ENCODE results near the gene GM2A. TPM values are rescaled to one million over a fixed set of nuclear protein-coding genes. Genes with fewer than 3 reads are reported as not detected.
"Not testable (repeated sequence)": the region's sequence is repeated elsewhere in the genome, so short reads cannot be mapped to it uniquely, and the experiment has no call there.

GM2A gene
- total RNA-seq, 1 experiment from 2014 or later = 36.2 TPM

DNA sequence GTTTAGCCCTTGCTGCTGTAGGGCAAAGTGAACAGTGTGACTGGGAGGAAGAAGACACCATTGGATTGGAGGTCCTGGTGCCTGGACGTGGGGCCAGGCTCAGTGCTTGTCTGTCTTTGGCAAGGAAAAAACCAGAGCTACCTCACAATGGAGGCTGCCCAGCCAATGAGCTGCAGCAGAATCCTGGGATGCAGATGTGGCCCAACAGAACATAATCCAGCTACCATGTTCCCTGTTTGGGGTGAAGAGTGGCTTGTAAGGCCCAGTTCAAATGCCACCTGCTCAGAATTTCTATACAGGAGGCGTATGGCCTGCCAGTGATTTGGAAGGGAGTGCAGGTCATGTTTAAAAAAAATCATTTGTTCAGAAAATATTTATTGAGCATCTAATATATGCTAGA is 50.7 kb downstream of the GM2A start, which contains the start of gene SLC36A3:
Gene SLC36A3 (minus strand): TSS at position 101 of the 400 bp plus-strand sequence. CDS start 412 bp downstream, outside the sequence.
- TF ChIP-seq, protein P1, sequence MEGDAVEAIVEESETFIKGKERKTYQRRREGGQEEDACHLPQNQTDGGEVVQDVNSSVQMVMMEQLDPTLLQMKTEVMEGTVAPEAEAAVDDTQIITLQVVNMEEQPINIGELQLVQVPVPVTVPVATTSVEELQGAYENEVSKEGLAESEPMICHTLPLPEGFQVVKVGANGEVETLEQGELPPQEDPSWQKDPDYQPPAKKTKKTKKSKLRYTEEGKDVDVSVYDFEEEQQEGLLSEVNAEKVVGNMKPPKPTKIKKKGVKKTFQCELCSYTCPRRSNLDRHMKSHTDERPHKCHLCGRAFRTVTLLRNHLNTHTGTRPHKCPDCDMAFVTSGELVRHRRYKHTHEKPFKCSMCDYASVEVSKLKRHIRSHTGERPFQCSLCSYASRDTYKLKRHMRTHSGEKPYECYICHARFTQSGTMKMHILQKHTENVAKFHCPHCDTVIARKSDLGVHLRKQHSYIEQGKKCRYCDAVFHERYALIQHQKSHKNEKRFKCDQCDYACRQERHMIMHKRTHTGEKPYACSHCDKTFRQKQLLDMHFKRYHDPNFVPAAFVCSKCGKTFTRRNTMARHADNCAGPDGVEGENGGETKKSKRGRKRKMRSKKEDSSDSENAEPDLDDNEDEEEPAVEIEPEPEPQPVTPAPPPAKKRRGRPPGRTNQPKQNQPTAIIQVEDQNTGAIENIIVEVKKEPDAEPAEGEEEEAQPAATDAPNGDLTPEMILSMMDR (IDR thresholded peaks at IDR 0.05) = no peak
- TF ChIP-seq ZNF263 (CRISPR knock-in tag; IDR thresholded peaks at IDR 0.05; ENCODE audit: low read depth) = no peak
- no peak for TF ChIP-seq NFE2L1 (CRISPR knock-in tag; IDR thresholded peaks at IDR 0.05)
- TF ChIP-seq ZNF219 (CRISPR knock-in tag; IDR thresholded peaks at IDR 0.05; ENCODE audit: borderline replicate concordance) = no peak
- TF ChIP-seq, protein P2, sequence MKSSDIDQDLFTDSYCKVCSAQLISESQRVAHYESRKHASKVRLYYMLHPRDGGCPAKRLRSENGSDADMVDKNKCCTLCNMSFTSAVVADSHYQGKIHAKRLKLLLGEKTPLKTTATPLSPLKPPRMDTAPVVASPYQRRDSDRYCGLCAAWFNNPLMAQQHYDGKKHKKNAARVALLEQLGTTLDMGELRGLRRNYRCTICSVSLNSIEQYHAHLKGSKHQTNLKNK (CRISPR knock-in tag; IDR thresholded peaks at IDR 0.05) = no peak
- no peak for TF ChIP-seq TP53 (CRISPR knock-in tag; IDR thresholded peaks at IDR 0.05)
- TF ChIP-seq, protein P3, sequence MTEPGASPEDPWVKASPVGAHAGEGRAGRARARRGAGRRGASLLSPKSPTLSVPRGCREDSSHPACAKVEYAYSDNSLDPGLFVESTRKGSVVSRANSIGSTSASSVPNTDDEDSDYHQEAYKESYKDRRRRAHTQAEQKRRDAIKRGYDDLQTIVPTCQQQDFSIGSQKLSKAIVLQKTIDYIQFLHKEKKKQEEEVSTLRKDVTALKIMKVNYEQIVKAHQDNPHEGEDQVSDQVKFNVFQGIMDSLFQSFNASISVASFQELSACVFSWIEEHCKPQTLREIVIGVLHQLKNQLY (CRISPR knock-in tag; IDR thresholded peaks at IDR 0.05) = no peak
- ATAC-seq = no peak

DNA sequence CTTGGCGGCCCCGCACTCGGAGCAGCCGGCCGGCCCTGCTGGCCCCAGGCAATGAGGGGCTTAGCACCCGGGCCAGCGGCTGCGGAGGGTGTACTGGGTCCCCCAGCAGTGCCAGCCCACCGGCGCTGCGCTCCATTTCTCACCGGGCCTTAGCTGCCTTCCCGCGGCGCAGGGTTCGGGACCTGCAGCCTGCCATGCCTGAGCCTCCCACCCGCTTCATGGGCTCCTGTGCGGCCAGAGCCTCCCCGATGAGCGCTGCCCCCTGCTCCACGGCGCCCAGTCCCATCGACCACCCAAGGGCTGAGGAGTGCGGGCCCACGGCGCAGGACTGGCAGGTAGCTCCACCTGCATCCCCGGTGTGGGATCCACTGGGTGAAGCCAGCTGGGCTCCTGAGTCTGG is 56.3 kb downstream of the GM2A start:
- CTCF ChIA-PET; H3K27me3 Mint-ChIP-seq (ENCODE audit: low read depth); H3K27ac Mint-ChIP-seq; ATAC-seq; H3K36me3 Mint-ChIP-seq; H3K4me1 Mint-ChIP-seq; H3K4me3 Mint-ChIP-seq; DNase-seq (ENCODE audit: low spot score); POLR2A ChIA-PET: not testable (repeated sequence)
- H3K9me3 Mint-ChIP-seq = peaks cover 26% of the 10 kb centered on the region

More for the DNA sequence above, 50.7 kb downstream of the GM2A start, which contains the start of gene SLC36A3:
- H3K9me3 Mint-ChIP-seq = peaks cover 4% of the 10 kb centered on the region; the same call in 1 of the 2 replicates
- no peak within 1 kb of the TSS for H3K27ac Mint-ChIP-seq
- CTCF ChIA-PET = interaction anchor here (1.4 kb wide), 1 partner anchor 13 kb away, joined by 5 read pairs; no protein-coding TSS in a partner anchor
- DNase-seq (ENCODE audit: low spot score) = no peak
- H3K4me1 Mint-ChIP-seq = no peaks in the 10 kb centered on the region
- POLR2A ChIA-PET = no interaction called here
- no peaks in the 10 kb centered on the region for H3K36me3 Mint-ChIP-seq
- no peak within 1 kb of the TSS for H3K4me3 Mint-ChIP-seq
- H3K27me3 Mint-ChIP-seq (ENCODE audit: low read depth) = no peaks in the 10 kb centered on the region; the same call in 1 of the 2 replicates

DNA sequence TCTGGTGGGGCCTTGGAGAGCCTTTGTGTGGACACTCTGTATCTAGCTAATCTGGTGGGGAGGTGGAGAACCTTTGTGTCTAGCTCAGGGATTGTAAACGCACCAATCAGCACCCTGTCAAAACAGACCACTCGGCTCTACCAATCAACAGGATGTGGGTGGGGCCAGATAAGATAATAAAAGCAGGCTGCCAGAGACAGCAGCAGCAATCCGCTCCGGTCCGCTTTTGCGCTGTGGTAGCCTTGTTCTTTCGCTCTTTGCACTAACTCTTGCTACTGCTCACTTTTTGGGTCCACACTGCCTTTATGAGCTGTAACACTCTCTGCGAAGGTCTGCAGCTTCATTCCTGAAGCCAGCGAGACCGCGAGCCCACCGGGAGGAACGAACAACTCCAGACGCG is 56.8 kb downstream of the GM2A start:
- H3K27me3 Mint-ChIP-seq (ENCODE audit: low read depth); H3K4me1 Mint-ChIP-seq; H3K27ac Mint-ChIP-seq; H3K4me3 Mint-ChIP-seq; POLR2A ChIA-PET; H3K36me3 Mint-ChIP-seq; DNase-seq (ENCODE audit: low spot score); ATAC-seq: not testable (repeated sequence)
- TF ChIP-seq NFYB (CRISPR knock-in tag; conservative IDR thresholded peaks at IDR 0.05; ENCODE audit: low read depth) = 0 out of 2 replicates have a peak, but pooled peaks have one; percentile 27
- CTCF ChIA-PET = interaction anchor here (1.0 kb wide), 1 partner anchor 12 kb away, joined by 6 read pairs; no protein-coding TSS in a partner anchor
- H3K9me3 Mint-ChIP-seq = peaks cover 26% of the 10 kb centered on the region

DNA sequence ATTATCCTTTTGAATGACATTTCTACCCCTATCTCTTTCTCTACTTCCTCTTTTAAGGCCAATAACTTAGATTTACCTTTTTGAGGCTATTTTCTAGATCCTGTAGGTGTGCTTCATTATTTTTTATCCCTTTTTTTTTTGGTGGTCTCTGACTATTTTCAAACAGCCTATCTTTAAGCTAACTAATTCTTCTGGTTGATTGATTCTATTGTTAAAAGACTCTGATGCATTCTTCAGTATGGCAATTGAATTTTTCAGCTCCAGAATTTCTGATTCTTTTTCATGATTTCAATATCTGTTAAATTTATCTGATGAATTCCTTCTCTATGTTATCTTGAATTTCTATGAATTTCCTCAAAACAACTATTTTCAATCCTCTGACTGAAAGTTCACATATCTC is 57.9 kb downstream of the GM2A start:
- H3K4me3 Mint-ChIP-seq = no peak overlapping the region
- no peak overlapping the region for H3K27ac Mint-ChIP-seq
- H3K36me3 Mint-ChIP-seq = peaks cover 8% of the 10 kb centered on the region
- peaks cover 2% of the 10 kb centered on the region; the same call in 1 of the 2 replicates for H3K27me3 Mint-ChIP-seq (ENCODE audit: low read depth)
- DNase-seq (ENCODE audit: low spot score) (no peak), ATAC-seq (no peak)
- ChIA-PET CTCF (no interaction called here), POLR2A (no interaction called here)
- peaks cover 26% of the 10 kb centered on the region for H3K9me3 Mint-ChIP-seq
- peaks cover 7% of the 10 kb centered on the region for H3K4me1 Mint-ChIP-seq
- TF ChIP-seq ZNF423 (CRISPR knock-in tag; IDR thresholded peaks at IDR 0.05) = no peak
- TF ChIP-seq, protein P4, sequence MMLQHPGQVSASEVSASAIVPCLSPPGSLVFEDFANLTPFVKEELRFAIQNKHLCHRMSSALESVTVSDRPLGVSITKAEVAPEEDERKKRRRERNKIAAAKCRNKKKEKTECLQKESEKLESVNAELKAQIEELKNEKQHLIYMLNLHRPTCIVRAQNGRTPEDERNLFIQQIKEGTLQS (CRISPR knock-in tag; conservative IDR thresholded peaks at IDR 0.05) = no peak
- TF ChIP-seq HMGA2 (CRISPR knock-in tag; IDR thresholded peaks at IDR 0.05) = no peak
- no peak for TF ChIP-seq SMAD3 (CRISPR knock-in tag; IDR thresholded peaks at IDR 0.05; ENCODE audit: borderline replicate concordance)
- TF ChIP-seq, protein P5, sequence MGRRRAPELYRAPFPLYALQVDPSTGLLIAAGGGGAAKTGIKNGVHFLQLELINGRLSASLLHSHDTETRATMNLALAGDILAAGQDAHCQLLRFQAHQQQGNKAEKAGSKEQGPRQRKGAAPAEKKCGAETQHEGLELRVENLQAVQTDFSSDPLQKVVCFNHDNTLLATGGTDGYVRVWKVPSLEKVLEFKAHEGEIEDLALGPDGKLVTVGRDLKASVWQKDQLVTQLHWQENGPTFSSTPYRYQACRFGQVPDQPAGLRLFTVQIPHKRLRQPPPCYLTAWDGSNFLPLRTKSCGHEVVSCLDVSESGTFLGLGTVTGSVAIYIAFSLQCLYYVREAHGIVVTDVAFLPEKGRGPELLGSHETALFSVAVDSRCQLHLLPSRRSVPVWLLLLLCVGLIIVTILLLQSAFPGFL (CRISPR knock-in tag; IDR thresholded peaks at IDR 0.05; ENCODE audit: borderline replicate concordance) = no peak
- no peak for TF ChIP-seq NR2C2 (CRISPR knock-in tag; IDR thresholded peaks at IDR 0.05)
- TF ChIP-seq, protein P6, sequence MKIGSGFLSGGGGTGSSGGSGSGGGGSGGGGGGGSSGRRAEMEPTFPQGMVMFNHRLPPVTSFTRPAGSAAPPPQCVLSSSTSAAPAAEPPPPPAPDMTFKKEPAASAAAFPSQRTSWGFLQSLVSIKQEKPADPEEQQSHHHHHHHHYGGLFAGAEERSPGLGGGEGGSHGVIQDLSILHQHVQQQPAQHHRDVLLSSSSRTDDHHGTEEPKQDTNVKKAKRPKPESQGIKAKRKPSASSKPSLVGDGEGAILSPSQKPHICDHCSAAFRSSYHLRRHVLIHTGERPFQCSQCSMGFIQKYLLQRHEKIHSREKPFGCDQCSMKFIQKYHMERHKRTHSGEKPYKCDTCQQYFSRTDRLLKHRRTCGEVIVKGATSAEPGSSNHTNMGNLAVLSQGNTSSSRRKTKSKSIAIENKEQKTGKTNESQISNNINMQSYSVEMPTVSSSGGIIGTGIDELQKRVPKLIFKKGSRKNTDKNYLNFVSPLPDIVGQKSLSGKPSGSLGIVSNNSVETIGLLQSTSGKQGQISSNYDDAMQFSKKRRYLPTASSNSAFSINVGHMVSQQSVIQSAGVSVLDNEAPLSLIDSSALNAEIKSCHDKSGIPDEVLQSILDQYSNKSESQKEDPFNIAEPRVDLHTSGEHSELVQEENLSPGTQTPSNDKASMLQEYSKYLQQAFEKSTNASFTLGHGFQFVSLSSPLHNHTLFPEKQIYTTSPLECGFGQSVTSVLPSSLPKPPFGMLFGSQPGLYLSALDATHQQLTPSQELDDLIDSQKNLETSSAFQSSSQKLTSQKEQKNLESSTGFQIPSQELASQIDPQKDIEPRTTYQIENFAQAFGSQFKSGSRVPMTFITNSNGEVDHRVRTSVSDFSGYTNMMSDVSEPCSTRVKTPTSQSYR (CRISPR knock-in tag; IDR thresholded peaks at IDR 0.05) = no peak
- no peak for TF ChIP-seq GABPB1 (CRISPR knock-in tag; IDR thresholded peaks at IDR 0.05)
- TF ChIP-seq, protein P7, sequence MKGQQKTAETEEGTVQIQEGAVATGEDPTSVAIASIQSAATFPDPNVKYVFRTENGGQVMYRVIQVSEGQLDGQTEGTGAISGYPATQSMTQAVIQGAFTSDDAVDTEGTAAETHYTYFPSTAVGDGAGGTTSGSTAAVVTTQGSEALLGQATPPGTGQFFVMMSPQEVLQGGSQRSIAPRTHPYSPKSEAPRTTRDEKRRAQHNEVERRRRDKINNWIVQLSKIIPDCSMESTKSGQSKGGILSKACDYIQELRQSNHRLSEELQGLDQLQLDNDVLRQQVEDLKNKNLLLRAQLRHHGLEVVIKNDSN (CRISPR knock-in tag; IDR thresholded peaks at IDR 0.05) = no peak
- TF ChIP-seq SOX15 (CRISPR knock-in tag; IDR thresholded peaks at IDR 0.05) = no peak
- TF ChIP-seq FOXK1 (CRISPR knock-in tag; IDR thresholded peaks at IDR 0.05) = no peak
- TF ChIP-seq ESRRA (CRISPR knock-in tag; IDR thresholded peaks at IDR 0.05; ENCODE audit: borderline replicate concordance) = no peak
- no peak for TF ChIP-seq CREB1 (CRISPR knock-in tag; IDR thresholded peaks at IDR 0.05)
- TF ChIP-seq, protein P8, sequence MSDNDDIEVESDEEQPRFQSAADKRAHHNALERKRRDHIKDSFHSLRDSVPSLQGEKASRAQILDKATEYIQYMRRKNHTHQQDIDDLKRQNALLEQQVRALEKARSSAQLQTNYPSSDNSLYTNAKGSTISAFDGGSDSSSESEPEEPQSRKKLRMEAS (CRISPR knock-in tag; IDR thresholded peaks at IDR 0.05) = no peak
